GM23338 (cell line): ENCODE measurements around the gene PIP5K1C.

Experiments used
- CREB1 ChIP-seq: fragments of 250-450 bp; sonication (Bioruptor Pico); IDR thresholded peaks from 2 replicates; pipeline ENCODE4 v1.5.0; 2020; ENCODE audit warnings: low read depth, mild to moderate bottlenecking, moderate library complexity
- CTCF ChIP-seq, 2 experiments: fragments of 200-600 bp in 1 of 2; sonication (generic) in 1 of 2; conservative IDR thresholded peaks; 2 replicates each; pipeline versions ENCODE4 v1.5.1 to v1.6.1; 2016 to 2017; ENCODE audit warnings: antibody characterized with exemption in 2 of 2, low read depth in 2 of 2, mild to moderate bottlenecking in 2 of 2, moderate library complexity in 1 of 2
- ETS1 ChIP-seq: IDR thresholded peaks from 2 replicates; pipeline ENCODE4 v1.6.1; 2016; ENCODE audit warnings: antibody characterized with exemption
- EZH2 ChIP-seq: fragments of 200-600 bp; sonication (generic); IDR thresholded peaks from one replicate; pipeline ENCODE4 v1.8.0; 2017; ENCODE audit warnings: antibody characterized with exemption, mild to moderate bottlenecking, low read depth; ENCODE audit not compliant: unreplicated experiment
- EZH2phosphoT487 ChIP-seq: fragments of 200-600 bp; sonication (generic); IDR thresholded peaks from one replicate; pipeline ENCODE4 v1.8.1; 2018; ENCODE audit warnings: antibody characterized with exemption; ENCODE audit not compliant: unreplicated experiment
- JUNB ChIP-seq: IDR thresholded peaks from one replicate; pipeline ENCODE4 v1.6.1; 2016; ENCODE audit warnings: antibody characterized with exemption; ENCODE audit not compliant: unreplicated experiment
- NANOG ChIP-seq: IDR thresholded peaks from 2 replicates; pipeline ENCODE4 v1.6.1; 2016; ENCODE audit warnings: antibody characterized with exemption, borderline replicate concordance
- POLR2AphosphoS5 ChIP-seq: IDR thresholded peaks from 2 replicates; pipeline ENCODE4 v1.6.1; 2016; ENCODE audit warnings: antibody characterized with exemption, low read depth
- REST ChIP-seq: IDR thresholded peaks from one replicate; pipeline ENCODE4 v1.6.1; 2018; ENCODE audit warnings: antibody characterized with exemption; ENCODE audit not compliant: unreplicated experiment
- STAT1 ChIP-seq: IDR thresholded peaks from one replicate; pipeline ENCODE4 v1.6.1; 2016; ENCODE audit warnings: antibody characterized with exemption; ENCODE audit not compliant: unreplicated experiment
- ZNF114 ChIP-seq: fragments of 250-450 bp; sonication (Bioruptor Pico); IDR thresholded peaks from 2 replicates; pipeline ENCODE4 v1.5.0; 2020; ENCODE audit warnings: mild to moderate bottlenecking, moderate library complexity
- ZNF331 ChIP-seq: fragments of 250-450 bp; sonication (Bioruptor Pico); IDR thresholded peaks from 2 replicates; pipeline ENCODE4 v1.5.0; 2020; ENCODE audit warnings: low read depth, mild to moderate bottlenecking, moderate library complexity

GRCh38 chr19:3667037-3667638 is 33.1 kb downstream of the PIP5K1C start:
- TF ChIP-seq JUNB (no peak), CTCF (conservative IDR thresholded peaks at IDR 0.05; ENCODE audit: low read depth in 2 of 2) (no peak), REST (no peak), CREB1 (CRISPR knock-in tag) (no peak), EZH2 (no peak), ZNF331 (CRISPR knock-in tag) (no peak), POLR2AphosphoS5 (no peak), EZH2phosphoT487 (no peak), ETS1 (no peak), STAT1 (no peak), ZNF114 (CRISPR knock-in tag) (no peak), NANOG (no peak)
